ENCODE data around the gene CST6.
A peak's percentile ranks its signal among the peaks of the same experiment; 100 is the strongest.

The CST6 gene

GRCh38 chr11:66048547-66049323, 36.9 kb downstream of the CST6 start, which contains the start of gene GAL3ST3:
GAL3ST3 (minus strand) TSS chr11:66049161; CDS start chr11:66045415, 3,746 bp downstream.
- TF ChIP-seq ZFX (IDR thresholded peaks at IDR 0.05) (no peak), CTCF (conservative IDR thresholded peaks at IDR 0.05) (no peak)
- H3K27ac ChIP-seq: no peak within 1 kb of the TSS

- peak overlapping the region; percentile 81 for H3K27ac ChIP-seq
- TF ChIP-seq CTCF (conservative IDR thresholded peaks at IDR 0.05) (no peak), ZFX (IDR thresholded peaks at IDR 0.05) (no peak)
Measured at GRCh38 chr11:66050581-66051231, 38.9 kb downstream of the CST6 start.

- peak overlapping the region; percentile 81 for H3K27ac ChIP-seq
- TF ChIP-seq ZFX (IDR thresholded peaks at IDR 0.05): no peak
Measured at GRCh38 chr11:66051371-66051765, 39.6 kb downstream of the CST6 start.

GRCh38 chr11:66051766-66052663, 40.2 kb downstream of the CST6 start, which contains the start of gene SF3B2:
SF3B2 (plus strand) TSS chr11:66052364; CDS start chr11:66052385, 21 bp downstream.
- TF ChIP-seq CTCF (conservative IDR thresholded peaks at IDR 0.05) (no peak), ZFX (IDR thresholded peaks at IDR 0.05) (peak; percentile 91)
- peak within 1 kb of the TSS; percentile 81 for H3K27ac ChIP-seq

GRCh38 chr11:66052664-66052982, 40.8 kb downstream of the CST6 start:
- TF ChIP-seq ZFX (IDR thresholded peaks at IDR 0.05): peak; percentile 41; the same call in 1 of the 2 replicates
- no peak for TF ChIP-seq CTCF (conservative IDR thresholded peaks at IDR 0.05)
- H3K27ac ChIP-seq: peak overlapping the region; percentile 81

GRCh38 chr11:66055021-66055420, 43.2 kb downstream of the CST6 start:
- TF ChIP-seq ZFX (IDR thresholded peaks at IDR 0.05) (no peak), CTCF (conservative IDR thresholded peaks at IDR 0.05) (no peak)
- no peak overlapping the region for H3K27ac ChIP-seq

- no peak overlapping the region for H3K27ac ChIP-seq
- TF ChIP-seq ZFX (IDR thresholded peaks at IDR 0.05) (no peak), CTCF (conservative IDR thresholded peaks at IDR 0.05) (no peak)
Measured at GRCh38 chr11:66056501-66056900, 44.7 kb downstream of the CST6 start.

Data from C4-2B (cell line).